Neural progenitor cell (in vitro differentiated cells): ENCODE measurements around the gene CCNL2.

ENCODE experiments used
- EZH2 ChIP-seq: fragments of 200-600 bp; sonication (generic); IDR thresholded peaks from 2 replicates; pipeline ENCODE4 v1.6.1; 2017; ENCODE audit warnings: antibody characterized with exemption, mild to moderate bottlenecking, moderate library complexity
- TF ChIP-seq, protein P1 (sequence below): fragments of 200-600 bp; sonication (generic); IDR thresholded peaks from 2 replicates; pipeline ENCODE4 v1.5.1; 2017; ENCODE audit warnings: antibody characterized with exemption, mild to moderate bottlenecking

DNA sequence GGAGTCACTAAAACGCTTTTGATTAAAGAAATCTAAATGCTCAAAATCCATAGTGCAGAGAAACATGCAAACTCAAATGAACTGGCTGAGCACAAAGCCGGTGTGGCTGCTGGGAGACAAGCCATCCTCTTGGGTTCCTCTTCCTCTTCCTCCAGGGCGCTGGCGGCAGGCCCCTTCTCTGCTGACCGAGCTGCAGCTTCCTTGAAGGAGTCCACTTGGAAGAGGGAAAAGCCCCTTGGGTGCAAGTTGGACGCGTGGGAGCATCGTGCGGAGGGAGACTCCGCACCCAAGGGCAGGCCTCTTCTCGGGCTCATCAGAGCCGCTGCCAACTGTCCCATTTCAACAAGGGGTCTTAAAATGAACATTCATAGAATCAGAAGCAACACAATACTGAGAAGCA is 7.9 kb downstream of the CCNL2 start:
- TF ChIP-seq, protein P1, sequence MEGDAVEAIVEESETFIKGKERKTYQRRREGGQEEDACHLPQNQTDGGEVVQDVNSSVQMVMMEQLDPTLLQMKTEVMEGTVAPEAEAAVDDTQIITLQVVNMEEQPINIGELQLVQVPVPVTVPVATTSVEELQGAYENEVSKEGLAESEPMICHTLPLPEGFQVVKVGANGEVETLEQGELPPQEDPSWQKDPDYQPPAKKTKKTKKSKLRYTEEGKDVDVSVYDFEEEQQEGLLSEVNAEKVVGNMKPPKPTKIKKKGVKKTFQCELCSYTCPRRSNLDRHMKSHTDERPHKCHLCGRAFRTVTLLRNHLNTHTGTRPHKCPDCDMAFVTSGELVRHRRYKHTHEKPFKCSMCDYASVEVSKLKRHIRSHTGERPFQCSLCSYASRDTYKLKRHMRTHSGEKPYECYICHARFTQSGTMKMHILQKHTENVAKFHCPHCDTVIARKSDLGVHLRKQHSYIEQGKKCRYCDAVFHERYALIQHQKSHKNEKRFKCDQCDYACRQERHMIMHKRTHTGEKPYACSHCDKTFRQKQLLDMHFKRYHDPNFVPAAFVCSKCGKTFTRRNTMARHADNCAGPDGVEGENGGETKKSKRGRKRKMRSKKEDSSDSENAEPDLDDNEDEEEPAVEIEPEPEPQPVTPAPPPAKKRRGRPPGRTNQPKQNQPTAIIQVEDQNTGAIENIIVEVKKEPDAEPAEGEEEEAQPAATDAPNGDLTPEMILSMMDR = no peak
- no peak for TF ChIP-seq EZH2
